Daoy (cell line): ENCODE results near the gene RAB25. TPM values are rescaled to one million over a fixed set of nuclear protein-coding genes. Genes with fewer than 3 reads are reported as not detected.

Source experiments
- DNase-seq: peaks from one replicate; pipeline ENCODE4 v3.0.0-alpha.2; 2015; ENCODE audit warnings: low read depth
- total RNA-seq: library from RNA; depleted of rRNA; stranded (reverse); fragments of >200 nt; shearing (Covaris generic); gene quantifications from 2 replicates; pipeline ENCODE4 v1.2.3, GENCODE V29; 2014

Gene RAB25
- total RNA-seq, 1 experiment from 2014 or later, result not detected

GRCh38 chr1:156079762-156080161 is 18.8 kb downstream of the RAB25 start:
- no peak for DNase-seq

GRCh38 chr1:156080241-156080862 is 19.4 kb downstream of the RAB25 start:
- DNase-seq, result no peak

- no peak for DNase-seq
Measured at GRCh38 chr1:156080863-156081179, 19.9 kb downstream of the RAB25 start.

- DNase-seq, result no peak
Measured at GRCh38 chr1:156081180-156081916, 20.4 kb downstream of the RAB25 start.

GRCh38 chr1:156081917-156082308 is 21.0 kb downstream of the RAB25 start:
- no peak for DNase-seq

- DNase-seq, result peak; percentile 81
Measured at GRCh38 chr1:156082309-156083091, 21.5 kb downstream of the RAB25 start, which contains the start of gene MEX3A. Gene MEX3A, minus strand, starts transcription at chr1:156082465. Its CDS starts 467 bp downstream, at chr1:156081998.

GRCh38 chr1:156083800-156084790 is 23.1 kb downstream of the RAB25 start:
- DNase-seq, result no peak

GRCh38 chr1:156086256-156086662 is 25.3 kb downstream of the RAB25 start:
- no peak for DNase-seq

- DNase-seq, result no peak
Measured at GRCh38 chr1:156089704-156090103, 28.7 kb downstream of the RAB25 start.

- no peak for DNase-seq
Measured at GRCh38 chr1:156090138-156090839, 29.3 kb downstream of the RAB25 start.

- DNase-seq, result peak; percentile 86
Measured at GRCh38 chr1:156090840-156091188, 29.9 kb downstream of the RAB25 start.

- DNase-seq, result no peak
Measured at GRCh38 chr1:156091610-156092009, 30.6 kb downstream of the RAB25 start.

GRCh38 chr1:156095906-156096508 is 35.0 kb downstream of the RAB25 start:
- DNase-seq, result no peak

- DNase-seq, result peak; percentile 94
Measured at GRCh38 chr1:156096640-156097391, 35.9 kb downstream of the RAB25 start.

GRCh38 chr1:156097499-156098178 is 36.7 kb downstream of the RAB25 start:
- no peak for DNase-seq

GRCh38 chr1:156098784-156099183 is 37.8 kb downstream of the RAB25 start:
- no peak for DNase-seq

GRCh38 chr1:156099282-156099681 is 38.3 kb downstream of the RAB25 start:
- DNase-seq, result no peak

- DNase-seq, result no peak
Measured at GRCh38 chr1:156100205-156100995, 39.4 kb downstream of the RAB25 start.
